GF-D8 (cell line): ENCODE results near the gene OR2L5.

Source experiments
- DNase-seq: peaks from one replicate; lab custom pipeline; 2025; lab: John Stamatoyannopoulos, UW

OR2L5 gene, protein sequence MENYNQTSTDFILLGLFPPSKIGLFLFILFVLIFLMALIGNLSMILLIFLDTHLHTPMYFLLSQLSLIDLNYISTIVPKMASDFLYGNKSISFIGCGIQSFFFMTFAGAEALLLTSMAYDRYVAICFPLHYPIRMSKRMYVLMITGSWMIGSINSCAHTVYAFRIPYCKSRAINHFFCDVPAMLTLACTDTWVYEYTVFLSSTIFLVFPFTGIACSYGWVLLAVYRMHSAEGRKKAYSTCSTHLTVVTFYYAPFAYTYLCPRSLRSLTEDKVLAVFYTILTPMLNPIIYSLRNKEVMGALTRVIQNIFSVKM

DNA sequence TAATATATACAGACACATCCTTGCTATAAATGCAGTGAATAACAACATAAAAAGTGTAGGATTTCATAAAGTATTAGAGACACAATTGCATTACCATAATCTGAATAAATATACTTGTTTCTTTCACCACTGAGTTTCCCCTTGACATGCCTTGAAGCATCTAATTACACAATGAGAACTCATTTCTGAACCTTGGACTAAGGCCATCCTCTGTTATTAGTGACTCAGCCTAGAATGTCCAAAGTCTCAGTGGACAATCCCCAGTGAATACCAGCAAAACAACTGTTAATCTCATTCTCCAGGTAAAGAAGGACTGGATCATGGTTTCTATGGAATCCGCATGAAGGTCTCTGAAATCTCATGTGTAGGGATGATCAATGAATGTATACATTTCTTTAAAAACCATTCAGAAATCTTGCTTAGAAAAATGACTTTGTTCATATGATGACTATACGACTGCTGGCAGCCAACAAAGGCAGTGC is at the start of gene OR2L5:
Gene OR2L5, plus strand, starts transcription at position 432 of the 482 bp plus-strand sequence. CDS start 8,288 bp downstream, outside the sequence.
- DNase-seq, result no peak

DNA sequence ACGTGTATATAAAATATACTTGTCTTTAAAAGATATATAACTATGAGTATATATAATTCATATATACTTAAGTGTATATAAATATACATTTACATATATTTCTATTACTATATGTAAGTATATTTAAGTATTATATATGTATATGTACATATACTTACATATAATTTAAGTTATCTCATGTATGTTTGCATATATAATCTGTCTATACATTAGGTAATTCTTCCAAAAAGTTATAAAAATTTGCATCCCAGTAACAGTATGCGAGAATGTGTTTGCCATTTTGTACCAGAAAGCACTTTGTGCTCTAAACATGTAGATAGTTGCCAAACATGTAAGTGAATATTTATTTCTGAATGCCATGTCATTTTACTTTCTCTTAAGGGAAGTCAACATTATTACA is 48.5 kb upstream of the OR2L5 start, which contains the start of gene OR2AK2:
Gene OR2AK2, plus strand, starts transcription at position 301 of the 400 bp plus-strand sequence. CDS start 144 bp downstream, outside the sequence.
- no peak for DNase-seq

DNA sequence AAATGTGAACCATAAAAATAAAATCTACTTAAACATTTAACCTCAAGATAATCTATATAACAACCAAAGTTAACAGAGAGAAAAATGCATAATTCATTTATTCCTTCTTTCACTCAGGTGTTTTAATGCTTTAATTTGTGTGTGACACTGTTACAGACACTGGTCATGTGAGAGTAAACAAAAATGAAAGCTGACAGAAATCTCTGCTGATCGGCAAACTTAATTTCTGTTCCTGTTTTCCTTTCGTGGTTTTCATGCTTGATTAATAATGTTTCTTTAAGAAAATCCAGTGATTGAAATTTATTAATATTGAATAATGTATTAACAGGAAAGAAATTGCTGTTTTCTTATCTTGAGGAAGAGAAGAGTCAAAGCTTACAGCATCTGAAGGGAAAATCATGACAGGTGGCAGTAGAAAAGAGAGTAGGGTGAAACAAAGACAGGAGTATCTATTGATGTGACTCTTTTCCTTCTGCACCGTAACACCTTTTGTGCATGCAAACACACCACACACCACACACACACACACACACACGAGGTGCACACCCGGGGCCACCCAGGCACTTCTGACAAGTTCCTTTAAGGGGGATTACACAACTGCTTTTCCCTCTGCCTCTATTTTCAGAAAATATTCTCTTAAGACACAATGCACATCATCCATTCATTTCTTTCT is 46.8 kb upstream of the OR2L5 start:
- DNase-seq, result no peak

DNA sequence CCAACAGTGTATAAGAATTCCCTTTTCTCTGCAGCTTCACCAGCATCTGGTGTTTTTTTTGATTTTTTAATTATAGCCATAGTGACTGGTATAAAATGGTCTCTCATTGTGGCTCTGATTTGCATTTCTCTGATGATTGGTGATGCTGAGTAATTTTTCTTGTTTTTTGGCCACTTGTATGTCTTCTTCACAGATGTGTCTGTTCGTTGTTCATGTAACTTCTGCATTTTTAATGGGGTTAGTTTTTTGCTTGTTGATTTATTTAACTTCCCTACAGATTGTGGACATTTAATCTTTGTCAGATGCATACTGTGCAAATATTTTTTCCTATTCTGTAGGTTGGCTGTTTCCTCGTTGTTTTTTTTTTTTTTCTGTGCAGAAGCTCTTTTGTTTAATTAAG is 20.5 kb upstream of the OR2L5 start:
- no peak for DNase-seq

DNA sequence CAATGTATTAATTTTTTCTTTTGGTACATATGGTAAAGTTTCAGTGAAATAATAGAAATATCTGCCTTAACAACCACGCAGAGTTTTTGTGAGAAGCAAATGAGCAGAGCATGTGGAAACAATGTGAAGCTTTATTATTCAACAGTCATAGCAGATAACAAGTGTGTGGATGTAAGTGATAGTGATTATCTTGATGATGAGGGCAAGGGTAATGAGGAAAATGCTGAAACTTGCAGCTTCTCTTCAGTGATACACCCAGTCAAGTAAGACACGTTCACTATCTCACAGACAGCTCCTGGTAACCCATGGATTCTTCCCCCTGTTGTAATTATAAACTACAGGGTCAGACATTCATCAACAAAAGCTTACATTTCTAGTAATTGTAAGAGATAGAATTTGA is 14.6 kb upstream of the OR2L5 start:
- no peak for DNase-seq

DNA sequence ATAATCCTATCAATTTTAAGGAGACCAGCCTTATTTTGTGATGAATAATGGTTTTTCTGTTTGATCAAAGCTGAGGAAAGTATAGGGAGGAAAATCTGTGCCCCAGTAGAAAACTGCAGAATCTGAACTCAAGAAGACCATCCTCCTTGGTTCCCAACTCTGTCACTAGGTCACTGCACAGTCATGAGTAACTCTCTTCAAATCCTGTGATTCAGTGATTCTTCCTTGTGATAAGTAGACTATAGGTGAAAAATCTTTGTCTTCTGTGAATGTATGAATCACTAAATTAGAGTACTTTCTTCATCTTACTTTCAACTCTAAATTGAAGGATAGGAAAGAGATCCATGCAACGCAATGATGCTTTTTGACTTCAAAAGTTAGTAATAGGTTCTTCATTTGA is 13.3 kb upstream of the OR2L5 start:
- DNase-seq, result no peak

DNA sequence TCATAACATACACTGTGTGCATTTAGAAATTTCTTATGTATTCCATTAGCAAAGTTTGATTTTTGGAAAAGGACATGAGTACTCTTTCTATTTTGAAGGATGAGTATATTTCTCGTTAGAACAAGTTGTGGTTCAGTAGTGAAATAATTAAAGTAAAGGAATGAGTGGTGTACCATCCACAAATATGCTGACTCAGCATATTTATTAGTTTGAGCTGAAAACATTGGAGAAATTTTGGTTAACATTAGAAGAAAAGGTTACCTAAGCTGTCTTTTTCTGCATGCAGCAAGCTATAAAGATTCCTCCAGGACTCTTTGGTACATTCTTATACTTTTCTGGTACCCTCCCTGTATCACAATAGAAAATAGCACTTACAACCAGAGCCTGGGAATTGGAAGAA is 5.7 kb upstream of the OR2L5 start:
- no peak for DNase-seq

DNA sequence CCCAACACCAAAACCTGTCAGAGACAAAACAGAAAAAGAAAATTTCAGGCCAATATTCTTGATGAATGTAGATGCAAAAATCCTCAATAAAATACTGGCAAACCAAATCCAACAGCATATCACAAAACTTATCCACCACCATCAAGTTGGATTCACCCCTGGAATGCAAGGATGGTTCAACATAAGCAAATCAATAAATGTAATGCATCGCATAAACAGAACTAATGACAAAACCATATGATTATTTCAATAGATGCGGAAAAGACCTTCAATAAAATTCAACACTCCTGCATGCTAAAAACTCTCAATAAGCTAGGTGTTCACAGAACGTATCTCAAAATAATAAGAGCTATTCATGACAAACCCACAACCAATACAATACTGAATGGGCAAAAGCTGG is 3.8 kb upstream of the OR2L5 start:
- DNase-seq, result no peak

DNA sequence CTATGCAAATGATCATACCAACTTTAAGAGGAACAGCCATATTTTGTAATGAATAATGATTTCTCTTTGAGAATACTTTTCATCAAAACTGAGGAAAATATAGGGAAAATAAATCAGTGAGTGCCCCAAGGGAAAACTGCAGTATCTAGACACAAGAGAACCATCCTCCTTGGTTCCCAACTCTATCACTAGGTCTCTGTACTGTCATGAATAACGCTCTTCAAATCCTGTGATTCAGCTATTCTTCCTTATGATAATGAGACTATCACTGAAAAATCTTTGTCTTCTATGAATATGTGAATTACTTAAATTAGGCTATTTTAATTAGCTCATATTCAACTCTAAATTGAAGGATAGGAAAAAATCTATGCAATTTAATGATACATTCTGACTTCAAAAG is 2.3 kb downstream of the OR2L5 start:
- DNase-seq, result no peak

DNA sequence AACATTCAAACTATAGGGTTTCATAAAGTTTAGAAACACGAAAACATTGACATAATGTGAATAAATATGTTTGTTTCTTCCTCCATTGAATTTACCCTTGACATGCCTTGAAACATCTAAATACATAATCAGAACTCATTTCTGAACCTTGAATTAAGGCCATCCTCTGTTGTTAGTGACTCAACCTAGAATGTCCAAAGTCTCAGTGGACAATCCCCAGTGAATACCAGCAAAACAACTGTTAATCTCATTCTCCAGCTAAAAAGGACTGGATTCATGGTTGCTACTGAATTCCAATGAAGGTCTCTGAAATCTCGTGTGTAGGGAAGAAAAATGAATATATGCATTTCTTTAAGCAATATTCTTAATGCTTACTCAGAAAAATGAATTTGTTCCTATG is 16.3 kb downstream of the OR2L5 start, which contains the start of gene OR2L2:
Gene OR2L2, plus strand, starts transcription at position 301 of the 400 bp plus-strand sequence. CDS start 8,198 bp downstream, outside the sequence.
- DNase-seq, result no peak

DNA sequence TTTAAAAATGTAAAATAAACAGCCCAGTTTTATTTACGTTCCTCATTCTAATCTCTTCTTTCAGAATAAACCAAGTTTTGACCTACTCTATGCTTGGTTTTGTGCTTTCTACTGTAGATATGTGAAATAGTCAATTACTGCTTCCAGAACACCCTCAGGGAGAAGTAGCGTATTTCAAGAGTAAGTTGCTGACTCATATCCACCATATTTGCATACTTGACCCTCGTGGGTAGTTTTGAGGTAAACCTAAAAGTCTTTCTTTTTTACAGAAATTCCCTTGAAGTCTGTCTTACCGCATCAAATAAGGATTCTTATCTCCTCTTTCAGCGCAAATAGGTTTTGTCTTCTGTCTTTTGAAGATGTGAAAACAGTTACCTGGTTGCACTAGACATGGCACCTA is 31.7 kb downstream of the OR2L5 start:
- DNase-seq, result no peak

DNA sequence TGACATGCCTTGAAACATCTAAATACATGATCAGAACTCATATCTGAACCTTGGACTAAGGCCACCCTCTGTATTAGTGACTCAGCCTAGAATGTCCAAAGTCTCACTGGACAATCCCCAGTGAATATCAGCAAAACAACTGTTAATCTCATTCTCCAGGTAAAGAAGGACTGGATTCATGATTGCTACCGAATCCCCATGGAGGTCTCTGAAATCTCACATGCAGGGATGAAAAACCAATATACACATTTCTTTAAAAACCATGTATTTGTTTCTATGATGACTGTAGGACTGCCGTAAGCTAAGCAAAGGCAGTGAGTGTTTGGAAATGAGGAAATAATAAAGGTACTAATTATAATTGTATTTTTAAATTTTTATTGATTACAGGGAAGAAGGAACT is 33.1 kb downstream of the OR2L5 start, which contains the start of gene OR2L3:
Gene OR2L3, plus strand, starts transcription at position 301 of the 400 bp plus-strand sequence. CDS start 13,846 bp downstream, outside the sequence.
- DNase-seq, result no peak

DNA sequence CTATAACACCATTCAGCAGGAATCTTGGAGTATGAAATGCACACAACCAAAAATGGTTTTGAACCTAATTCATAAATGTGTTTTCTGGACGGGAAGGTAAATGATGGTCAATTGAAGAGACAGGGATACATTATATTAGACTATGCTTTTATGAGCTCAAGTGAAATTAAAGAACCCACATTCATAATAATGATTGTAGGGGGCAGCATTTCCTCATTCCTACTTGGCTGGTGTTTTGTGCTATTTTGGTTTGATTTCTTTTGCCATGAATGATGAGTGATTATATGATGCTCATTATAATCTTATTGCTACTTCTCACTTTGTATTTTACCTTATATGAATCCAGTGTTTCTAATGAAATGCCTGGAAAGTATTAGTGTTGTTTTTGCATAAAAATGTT is 33.5 kb downstream of the OR2L5 start:
- no peak for DNase-seq

DNA sequence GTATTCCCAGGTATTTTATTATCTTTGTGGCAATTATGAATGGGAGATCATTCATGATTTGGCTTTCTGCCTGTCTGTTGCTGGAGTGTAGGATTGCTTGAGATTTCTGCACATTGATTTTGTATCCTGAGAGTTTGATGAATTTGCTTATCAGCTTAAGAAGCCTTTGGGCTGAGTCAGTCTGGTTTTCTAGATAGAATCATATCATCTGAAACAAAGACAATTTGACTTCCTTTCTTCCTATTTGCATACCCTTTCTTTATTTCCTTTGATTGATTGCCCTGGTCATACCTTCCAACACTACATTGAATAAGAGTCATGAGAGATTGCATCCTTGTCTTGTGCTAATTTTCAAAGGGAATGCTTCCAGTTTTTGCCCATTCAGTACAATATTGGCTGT is 41.2 kb downstream of the OR2L5 start:
- no peak for DNase-seq

DNA sequence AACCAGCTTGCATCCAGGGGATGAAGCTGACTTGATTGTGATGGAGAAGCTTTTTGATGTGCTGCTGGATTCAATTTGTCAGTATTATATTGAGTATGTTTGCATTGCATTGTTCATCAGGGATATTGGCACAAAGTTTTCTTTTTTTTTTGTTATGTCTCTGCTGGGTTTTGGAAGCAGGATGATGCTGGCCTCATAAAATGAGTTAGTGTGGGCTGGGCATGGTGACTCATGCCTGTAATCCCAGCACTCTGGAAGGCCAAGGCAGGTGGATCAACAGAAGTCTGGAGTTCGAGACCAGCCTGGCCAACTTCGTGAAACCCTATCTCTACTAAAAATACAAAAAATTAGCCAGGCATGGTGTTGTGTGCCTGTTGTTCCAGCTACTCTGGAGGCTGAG is 41.8 kb downstream of the OR2L5 start:
- no peak for DNase-seq

DNA sequence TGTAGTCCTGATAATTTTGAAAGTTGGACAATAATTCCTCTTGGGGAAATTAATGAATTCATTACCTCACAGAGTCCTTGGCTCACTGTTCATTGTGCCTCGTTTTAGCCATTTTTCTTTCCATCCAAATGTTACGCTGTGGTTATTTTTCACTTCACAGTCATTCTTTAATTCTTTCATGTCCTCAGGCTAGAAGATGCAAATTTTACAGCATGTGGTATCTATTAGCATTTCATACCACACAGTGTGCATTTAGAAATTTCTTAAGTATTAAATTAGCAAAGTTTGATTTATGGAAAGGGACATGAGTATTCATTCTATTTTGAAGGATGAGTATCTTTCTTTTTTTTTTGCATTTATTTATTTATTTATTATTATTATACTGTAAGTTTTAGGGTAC is 51.6 kb downstream of the OR2L5 start:
- no peak for DNase-seq

DNA sequence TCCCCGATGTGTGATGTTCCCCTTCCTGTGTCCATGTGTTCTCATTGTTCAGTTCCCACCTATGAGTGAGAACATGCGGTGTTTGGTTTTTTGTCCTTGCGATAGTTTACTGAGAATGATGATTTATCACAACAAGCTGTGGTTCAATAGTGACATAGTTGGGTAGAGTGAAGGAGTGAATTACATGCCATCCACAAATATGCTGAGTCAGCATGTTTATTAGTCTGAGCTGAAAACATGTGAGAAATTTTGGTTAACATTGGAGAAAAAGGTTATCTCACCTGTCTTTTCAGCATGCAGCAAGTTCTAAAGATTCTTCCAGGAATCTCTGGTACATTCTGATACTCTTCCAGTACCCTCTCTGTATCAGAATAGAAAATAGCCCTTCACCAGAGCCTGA is 52.1 kb downstream of the OR2L5 start:
- DNase-seq, result no peak
